GM19438 (cell line): ENCODE results near the gene SPDEF.

Experiments used
- ATAC-seq: cut with Tn5 transposase; IDR thresholded peaks from one replicate; pipeline ENCODE4 v1.9.1; 2021; ENCODE audit warnings: low read depth; ENCODE audit not compliant: unreplicated experiment

Gene SPDEF

GRCh38 chr6:34547701-34548644, 8.2 kb downstream of the SPDEF start:
- no peak for ATAC-seq

- no peak for ATAC-seq
Observed at GRCh38 chr6:34546551-34547321, 9.4 kb downstream of the SPDEF start.

- ATAC-seq: no peak
Observed at GRCh38 chr6:34544776-34545471, 11.2 kb downstream of the SPDEF start.

- ATAC-seq: no peak
Observed at GRCh38 chr6:34544052-34544604, 12.0 kb downstream of the SPDEF start.

- no peak for ATAC-seq
Observed at GRCh38 chr6:34543421-34543820, 12.7 kb downstream of the SPDEF start.

GRCh38 chr6:34540841-34541240, 15.3 kb downstream of the SPDEF start:
- no peak for ATAC-seq

- ATAC-seq: no peak
Observed at GRCh38 chr6:34540222-34540621, 15.9 kb downstream of the SPDEF start.

GRCh38 chr6:34539181-34539580, 16.9 kb downstream of the SPDEF start:
- ATAC-seq: no peak

GRCh38 chr6:34538581-34538980, 17.5 kb downstream of the SPDEF start:
- ATAC-seq: no peak

GRCh38 chr6:34537922-34538550, 18.1 kb downstream of the SPDEF start:
- no peak for ATAC-seq

- ATAC-seq: no peak
Observed at GRCh38 chr6:34536959-34537848, 18.9 kb downstream of the SPDEF start.

GRCh38 chr6:34536251-34536958, 19.7 kb downstream of the SPDEF start:
- ATAC-seq: no peak

GRCh38 chr6:34535646-34536045, 20.5 kb downstream of the SPDEF start:
- ATAC-seq: no peak

- ATAC-seq: no peak
Observed at GRCh38 chr6:34535199-34535598, 20.9 kb downstream of the SPDEF start.

GRCh38 chr6:34534656-34535055, 21.5 kb downstream of the SPDEF start:
- ATAC-seq: no peak

GRCh38 chr6:34534146-34534545, 22.0 kb downstream of the SPDEF start:
- ATAC-seq: no peak

GRCh38 chr6:34532230-34532629, 23.9 kb downstream of the SPDEF start:
- ATAC-seq: no peak

- ATAC-seq: no peak
Observed at GRCh38 chr6:34531580-34532201, 24.4 kb downstream of the SPDEF start.
